Measurements from ENCODE around the gene TCFL5.

TCFL5 gene

DNA sequence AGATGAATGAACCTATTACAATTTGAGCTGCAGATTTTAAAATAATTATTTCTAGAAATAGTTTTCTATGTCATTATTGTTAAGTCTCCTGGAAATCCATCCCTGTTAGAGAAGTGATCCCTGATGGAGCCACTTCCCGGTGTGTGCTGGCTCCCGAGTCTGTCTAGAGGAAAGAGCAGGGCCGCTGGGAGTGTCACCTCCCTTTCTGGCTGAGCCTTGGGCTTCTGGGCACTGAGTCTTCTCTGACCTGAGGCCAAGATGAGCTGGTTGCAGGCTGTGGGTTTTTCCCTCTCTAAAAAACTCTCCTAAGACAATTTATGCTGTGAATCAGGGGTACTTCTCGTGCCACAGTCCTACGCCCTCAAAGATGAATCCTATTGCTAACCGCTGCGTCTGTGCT is 28.8 kb upstream of the TCFL5 start:
- no peaks in the 10 kb centered on the region for H3K27me3 ChIP-seq (ENCODE audit: low read depth, low read length)
- peaks cover 92% of the 10 kb centered on the region for H3K36me3 ChIP-seq (replicated peaks; ENCODE audit: low read depth, low read length)
- no peak overlapping the region for H3K4me2 ChIP-seq (ENCODE audit: low read length)
- no peak overlapping the region for H3K9ac ChIP-seq (ENCODE audit: low read length)
- no peak overlapping the region for H2AFZ ChIP-seq (ENCODE audit: low read depth, low read length)
- peaks cover 26% of the 10 kb centered on the region for H3K4me1 ChIP-seq (ENCODE audit: low read length)
- no peak overlapping the region for H3K27ac ChIP-seq (ENCODE audit: low read length)
- no peak for TF ChIP-seq EZH2phosphoT487 (IDR thresholded peaks at IDR 0.05; ENCODE audit: low read depth)
- TF ChIP-seq, protein P1, sequence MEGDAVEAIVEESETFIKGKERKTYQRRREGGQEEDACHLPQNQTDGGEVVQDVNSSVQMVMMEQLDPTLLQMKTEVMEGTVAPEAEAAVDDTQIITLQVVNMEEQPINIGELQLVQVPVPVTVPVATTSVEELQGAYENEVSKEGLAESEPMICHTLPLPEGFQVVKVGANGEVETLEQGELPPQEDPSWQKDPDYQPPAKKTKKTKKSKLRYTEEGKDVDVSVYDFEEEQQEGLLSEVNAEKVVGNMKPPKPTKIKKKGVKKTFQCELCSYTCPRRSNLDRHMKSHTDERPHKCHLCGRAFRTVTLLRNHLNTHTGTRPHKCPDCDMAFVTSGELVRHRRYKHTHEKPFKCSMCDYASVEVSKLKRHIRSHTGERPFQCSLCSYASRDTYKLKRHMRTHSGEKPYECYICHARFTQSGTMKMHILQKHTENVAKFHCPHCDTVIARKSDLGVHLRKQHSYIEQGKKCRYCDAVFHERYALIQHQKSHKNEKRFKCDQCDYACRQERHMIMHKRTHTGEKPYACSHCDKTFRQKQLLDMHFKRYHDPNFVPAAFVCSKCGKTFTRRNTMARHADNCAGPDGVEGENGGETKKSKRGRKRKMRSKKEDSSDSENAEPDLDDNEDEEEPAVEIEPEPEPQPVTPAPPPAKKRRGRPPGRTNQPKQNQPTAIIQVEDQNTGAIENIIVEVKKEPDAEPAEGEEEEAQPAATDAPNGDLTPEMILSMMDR (IDR thresholded peaks at IDR 0.05; ENCODE audit: low read depth, low read length): no peak
- no peaks in the 10 kb centered on the region for H4K20me1 ChIP-seq (ENCODE audit: insufficient read depth, low read length)
- no peak overlapping the region for H3K4me3 ChIP-seq (ENCODE audit: low read length)
- H3K9me3 ChIP-seq (ENCODE audit: insufficient read depth, low read length): no peaks in the 10 kb centered on the region
- H3K79me2 ChIP-seq (ENCODE audit: low read length): no peaks in the 10 kb centered on the region

DNA sequence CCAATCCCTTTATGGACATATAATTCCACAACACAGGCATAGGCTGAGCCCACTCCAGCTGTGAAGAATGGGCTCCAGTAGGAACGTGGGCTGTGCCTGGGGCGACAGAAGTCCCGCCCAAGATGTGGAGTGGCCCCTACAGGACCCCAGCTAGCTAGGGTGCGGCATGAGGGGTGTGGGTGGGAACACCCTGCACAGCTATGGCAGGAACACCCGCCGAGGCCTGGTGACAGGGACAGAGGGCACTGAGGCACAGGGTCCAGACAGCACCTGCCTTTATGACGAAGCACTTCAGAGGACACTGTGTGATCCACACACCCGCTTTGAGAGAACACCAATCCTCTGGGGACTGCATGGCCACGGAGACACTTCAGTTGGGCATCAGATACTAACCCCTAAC is 28.2 kb upstream of the TCFL5 start:
- no peaks in the 10 kb centered on the region for H4K20me1 ChIP-seq (ENCODE audit: insufficient read depth, low read length)
- no peak overlapping the region for H2AFZ ChIP-seq (ENCODE audit: low read depth, low read length)
- no peak for TF ChIP-seq EZH2phosphoT487 (IDR thresholded peaks at IDR 0.05; ENCODE audit: low read depth)
- TF ChIP-seq, protein P1 (IDR thresholded peaks at IDR 0.05; ENCODE audit: low read depth, low read length): no peak
- H3K9ac ChIP-seq (ENCODE audit: low read length): no peak overlapping the region
- peaks cover 92% of the 10 kb centered on the region for H3K36me3 ChIP-seq (replicated peaks; ENCODE audit: low read depth, low read length)
- no peaks in the 10 kb centered on the region for H3K27me3 ChIP-seq (ENCODE audit: low read depth, low read length)
- peaks cover 32% of the 10 kb centered on the region for H3K4me1 ChIP-seq (ENCODE audit: low read length)
- no peaks in the 10 kb centered on the region for H3K9me3 ChIP-seq (ENCODE audit: insufficient read depth, low read length)
- H3K4me3 ChIP-seq (ENCODE audit: low read length): no peak overlapping the region
- no peaks in the 10 kb centered on the region for H3K79me2 ChIP-seq (ENCODE audit: low read length)
- H3K27ac ChIP-seq (ENCODE audit: low read length): no peak overlapping the region
- no peak overlapping the region for H3K4me2 ChIP-seq (ENCODE audit: low read length)

DNA sequence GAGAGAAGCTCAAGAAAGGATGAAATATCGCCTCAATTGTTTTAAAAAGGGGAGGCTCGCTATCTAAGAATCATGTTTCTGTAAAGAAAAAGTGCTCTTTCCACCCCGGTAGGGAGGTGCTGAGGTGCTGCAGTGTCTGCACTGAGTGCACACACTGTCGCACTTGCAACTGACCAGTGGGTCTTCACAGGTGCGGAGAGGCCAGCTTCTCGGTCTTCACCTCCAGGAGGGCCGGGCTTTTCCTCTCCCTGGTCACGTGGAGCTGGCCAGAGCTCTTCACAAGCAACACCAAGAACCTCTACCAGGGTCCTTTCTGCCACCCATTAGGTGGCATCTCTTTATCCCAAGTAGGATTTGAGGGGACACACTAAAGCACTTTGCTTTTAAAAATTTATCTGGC is 27.8 kb upstream of the TCFL5 start:
- H4K20me1 ChIP-seq (ENCODE audit: insufficient read depth, low read length): no peaks in the 10 kb centered on the region
- 0 out of 2 replicates have a peak, but pooled peaks cover 3% of the 10 kb centered on the region for H3K79me2 ChIP-seq (ENCODE audit: low read length)
- no peak overlapping the region for H2AFZ ChIP-seq (ENCODE audit: low read depth, low read length)
- peaks cover 93% of the 10 kb centered on the region for H3K36me3 ChIP-seq (replicated peaks; ENCODE audit: low read depth, low read length)
- peaks cover 36% of the 10 kb centered on the region for H3K4me1 ChIP-seq (ENCODE audit: low read length)
- no peak overlapping the region for H3K27ac ChIP-seq (ENCODE audit: low read length)
- no peaks in the 10 kb centered on the region for H3K9me3 ChIP-seq (ENCODE audit: insufficient read depth, low read length)
- H3K9ac ChIP-seq (ENCODE audit: low read length): no peak overlapping the region
- no peaks in the 10 kb centered on the region for H3K27me3 ChIP-seq (ENCODE audit: low read depth, low read length)
- TF ChIP-seq EZH2phosphoT487 (IDR thresholded peaks at IDR 0.05; ENCODE audit: low read depth): no peak
- TF ChIP-seq, protein P1 (IDR thresholded peaks at IDR 0.05; ENCODE audit: low read depth, low read length): no peak
- no peak overlapping the region for H3K4me3 ChIP-seq (ENCODE audit: low read length)
- no peak overlapping the region for H3K4me2 ChIP-seq (ENCODE audit: low read length)

DNA sequence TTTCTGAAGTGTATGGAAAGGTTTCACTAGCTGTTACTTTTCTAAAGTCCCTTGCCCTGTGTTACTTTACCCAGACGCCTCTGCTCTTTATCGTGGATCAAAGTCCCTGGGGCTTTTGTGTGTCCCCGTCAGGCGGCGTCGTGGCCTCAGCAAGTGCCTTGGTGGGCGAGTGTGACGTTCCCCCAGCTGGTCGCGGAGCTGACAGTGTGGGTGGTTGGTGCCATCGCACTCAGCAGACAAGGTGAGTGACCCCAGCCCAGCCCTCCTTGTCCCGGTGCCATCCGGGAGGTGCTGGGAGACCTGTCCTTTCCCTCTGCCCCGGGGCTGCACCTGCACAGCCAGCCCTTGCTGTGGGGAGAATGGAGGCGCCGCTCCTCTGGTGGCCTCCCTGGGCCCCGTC is 27.3 kb upstream of the TCFL5 start:
- Histone ChIP-seq H3K9me3 (ENCODE audit: insufficient read depth, low read length) (no peaks in the 10 kb centered on the region), H3K9ac (ENCODE audit: low read length) (no peak overlapping the region), H3K79me2 (ENCODE audit: low read length) (0 out of 2 replicates have a peak, but pooled peaks cover 5% of the 10 kb centered on the region), H3K4me1 (ENCODE audit: low read length) (peaks cover 38% of the 10 kb centered on the region), H2AFZ (ENCODE audit: low read depth, low read length) (no peak overlapping the region), H4K20me1 (ENCODE audit: insufficient read depth, low read length) (no peaks in the 10 kb centered on the region), H3K36me3 (replicated peaks; ENCODE audit: low read depth, low read length) (peaks cover 94% of the 10 kb centered on the region), H3K4me3 (ENCODE audit: low read length) (no peak overlapping the region), H3K27me3 (ENCODE audit: low read depth, low read length) (no peaks in the 10 kb centered on the region), H3K4me2 (ENCODE audit: low read length) (no peak overlapping the region), H3K27ac (ENCODE audit: low read length) (no peak overlapping the region)
- TF ChIP-seq, protein P1 (IDR thresholded peaks at IDR 0.05; ENCODE audit: low read depth, low read length): no peak
- no peak for TF ChIP-seq EZH2phosphoT487 (IDR thresholded peaks at IDR 0.05; ENCODE audit: low read depth)

All from OCI-LY3 (cell line).